T-cell (primary cell): Measurements from ENCODE around the gene CELA1. TPM values are rescaled to one million over a fixed set of nuclear protein-coding genes. Genes with fewer than 3 reads are reported as not detected.

Experiments
- ATAC-seq, 4 experiments: fragments of 200-7000 bp in 3 of 4; fragments of 150-1000 bp in 1 of 4; cut with Tn5 transposase; replicated peaks in 1 of 4; 1 replicate in 3 of 4; 2 replicates in 1 of 4; pipeline ENCODE4 v1.10.0; 2021; ENCODE audit warnings: moderate library complexity in 3 of 4, mild to moderate bottlenecking in 2 of 4, moderate number of reproducible peaks in 1 of 4
- CTCF ChIA-PET, 2 donors: fragments of 300-600 bp; sonication (Branson Sonifier 250); formaldehyde crosslinking; loops; one replicate each; lab custom pipeline; 2022; ENCODE audit warnings: antibody characterized with exemption in 2 of 2; lab: Charles Lee
- POLR2A ChIA-PET, 2 donors: fragments of 300-600 bp; sonication (Branson Sonifier 250); formaldehyde crosslinking; loops; one replicate each; lab custom pipeline; 2022; ENCODE audit warnings: antibody characterized with exemption in 2 of 2; lab: Charles Lee
- DNase-seq, 35 experiments: peaks; one replicate each; pipeline versions ENCODE4 v3.0.0 to v3.0.0-alpha.2; 2013 to 2023
- H3K27ac ChIP-seq: one replicate; pipeline ENCODE4 v1.5.1; 2013; ENCODE audit warnings: low read length
- H3K27me3 ChIP-seq, 2 experiments: replicated peaks in 1 of 2; 1 replicate in 1 of 2; 2 replicates in 1 of 2; pipeline versions ENCODE4 v1.6.1 to v1.7.0; 2013; ENCODE audit warnings: low read length in 1 of 2, mixed read lengths in 1 of 2; ENCODE audit not compliant: control insufficient read depth in 2 of 2, insufficient read depth in 2 of 2; ENCODE audit errors: extremely low read depth in 1 of 2
- H3K36me3 ChIP-seq, 2 donors: 1 replicate in 1 of 2; 2 replicates in 1 of 2; pipeline versions ENCODE4 v1.6.1 to v1.7.0; 2013; ENCODE audit warnings: low read length in 1 of 2; ENCODE audit not compliant: control insufficient read depth in 2 of 2, insufficient read depth in 1 of 2; ENCODE audit errors: extremely low read depth in 1 of 2
- H3K4me1 ChIP-seq, 2 experiments: 1 replicate in 1 of 2; 2 replicates in 1 of 2; pipeline versions ENCODE4 v1.6.1 to v1.7.0; 2013; ENCODE audit warnings: low read length in 2 of 2, mixed read lengths in 1 of 2; ENCODE audit not compliant: insufficient read depth in 2 of 2, control insufficient read depth in 1 of 2; ENCODE audit errors: extremely low read depth in 1 of 2
- H3K4me3 ChIP-seq, 2 donors: 1 replicate in 1 of 2; 2 replicates in 1 of 2; pipeline versions ENCODE4 v1.5.1 to v1.7.0; 2013; ENCODE audit warnings: mild to moderate bottlenecking in 2 of 2, low read length in 1 of 2, moderate library complexity in 1 of 2; ENCODE audit not compliant: control insufficient read depth in 1 of 2; ENCODE audit errors: extremely low read depth in 1 of 2
- H3K9me3 ChIP-seq: 2 replicates; pipeline ENCODE4 v1.7.0; 2013
- H3K27ac Mint-ChIP-seq, 2 donors: one replicate each; pipeline ENCODE4 v1.8.0; 2020 to 2021; ENCODE audit warnings: mild to moderate bottlenecking in 2 of 2, mixed read lengths in 2 of 2
- H3K27me3 Mint-ChIP-seq, 2 donors: one replicate each; pipeline ENCODE4 v1.8.0; 2021 to 2022; ENCODE audit warnings: mixed read lengths in 2 of 2
- H3K36me3 Mint-ChIP-seq: one replicate; pipeline ENCODE4 v1.8.0; 2021; ENCODE audit warnings: mixed read lengths
- H3K4me1 Mint-ChIP-seq, 3 donors: one replicate each; pipeline ENCODE4 v1.8.0; 2020 to 2022; ENCODE audit warnings: mixed read lengths in 3 of 3, mild to moderate bottlenecking in 1 of 3
- H3K4me3 Mint-ChIP-seq, 3 donors: one replicate each; pipeline ENCODE4 v1.8.0; 2020 to 2022; ENCODE audit warnings: mild to moderate bottlenecking in 3 of 3, mixed read lengths in 3 of 3, moderate library complexity in 3 of 3
- H3K9me3 Mint-ChIP-seq, 3 donors: one replicate each; pipeline ENCODE4 v1.8.0; 2020 to 2022; ENCODE audit warnings: mixed read lengths in 3 of 3
- WGBS: methylation state at CpG from one replicate; pipeline ENCODE4 v1.1.5; 2013; ENCODE audit warnings: missing lambda C conversion rate; ENCODE audit not compliant: insufficient coverage; 5-methylcytosine and 5-hydroxymethylcytosine counted together
- total RNA-seq, 35 experiments: library from RNA in 6 of 35; stranded (reverse) in 6 of 35; fragments of 120-200 nt in 1 of 35; gene quantifications; one replicate each; pipeline versions ENCODE4 v1.2.1 to v1.2.4 and lab custom pipeline; 2013 to 2026

Gene CELA1
- total RNA-seq, 5 donors from 2014 or later (not counting 1 experiment from before 2014, with no cell fraction given), result 0.47 to 3.5 (median 0.88) TPM

GRCh38 chr12:51370667-51371066 is 24.2 kb upstream of the CELA1 start:
- 100% methylated on average over 2 of the region's 9 CpGs for WGBS
- H3K4me1 ChIP-seq, result peaks cover 16 to 44% of the 10 kb centered on the region in 2 experiments
- H3K4me3 Mint-ChIP-seq, result no peak overlapping the region

GRCh38 chr12:51369581-51369980 is 23.1 kb upstream of the CELA1 start:
- H3K4me3 Mint-ChIP-seq, result peak overlapping the region; percentile 38 to 71 (median 64)
- ATAC-seq, result no peak
- Histone ChIP-seq H3K27ac (peak overlapping the region; percentile 75), H3K36me3 (peaks cover 0 to 4% of the 10 kb centered on the region in 2 donors), H3K4me3 (peak overlapping the region; percentile 41 to 54), H3K4me1 (peaks cover 16 to 44% of the 10 kb centered on the region in 2 experiments), H3K27me3 (peaks cover 0 to 4% of the 10 kb centered on the region in 2 experiments), H3K9me3 (no peaks in the 10 kb centered on the region)
- peaks cover 22% of the 10 kb centered on the region for H3K36me3 Mint-ChIP-seq
- ChIA-PET POLR2A (interaction anchor here in 1 of 2 donors (0.5 to 1.4 kb wide), 3 partner anchors 17 to 287 kb away, joined by 3 to 6 read pairs (median 3); partner anchors contain the start of gene GALNT6), CTCF (interaction anchor here in 1 of 2 donors (0.5 to 1.7 kb wide), 12 partner anchors 20 to 656 kb away, joined by 3 to 9 read pairs (median 3); partner anchors contain the start of gene DAZAP2)
- peak overlapping the region; percentile 25 to 80 for H3K27ac Mint-ChIP-seq
- H3K27me3 Mint-ChIP-seq, result no peaks in the 10 kb centered on the region
- H3K4me1 Mint-ChIP-seq, result peaks cover 48 to 64% (median 52%) of the 10 kb centered on the region in 3 donors
- no peaks in the 10 kb centered on the region for H3K9me3 Mint-ChIP-seq
- no peak for DNase-seq
- WGBS, result 36% methylated on average over 2 of the region's 4 CpGs

More at GRCh38 chr12:51370667-51371066, 24.2 kb upstream of the CELA1 start:
- H3K9me3 Mint-ChIP-seq, result no peaks in the 10 kb centered on the region
- ChIA-PET POLR2A (interaction anchor here in 1 of 2 donors (0.7 kb wide), 1 partner anchor 110 kb away, joined by 3 read pairs; no protein-coding TSS in a partner anchor), CTCF (no interaction called here)
- Histone ChIP-seq H3K9me3 (no peaks in the 10 kb centered on the region), H3K27ac (no peak overlapping the region), H3K27me3 (peaks cover 0 to 4% of the 10 kb centered on the region in 2 experiments), H3K4me3 (no peak overlapping the region), H3K36me3 (peaks cover 0 to 4% of the 10 kb centered on the region in 2 donors)
- peak overlapping the region in 1 of 2 donors; percentile 54 for H3K27ac Mint-ChIP-seq
- DNase-seq (no peak), ATAC-seq (no peak)
- no peaks in the 10 kb centered on the region for H3K27me3 Mint-ChIP-seq
- peaks cover 30% of the 10 kb centered on the region for H3K36me3 Mint-ChIP-seq
- peaks cover 52 to 70% (median 57%) of the 10 kb centered on the region in 3 donors for H3K4me1 Mint-ChIP-seq

- peak overlapping the region; percentile 41 to 54 for H3K4me3 ChIP-seq
- peak; percentile 68 to 96 (median 92) for DNase-seq
- H3K4me1 ChIP-seq, result peaks cover 16 to 41% of the 10 kb centered on the region in 2 experiments
- Mint-ChIP-seq H3K27ac (peak overlapping the region; percentile 25 to 80), H3K36me3 (peaks cover 20% of the 10 kb centered on the region), H3K4me1 (peaks cover 49 to 62% (median 52%) of the 10 kb centered on the region in 3 donors), H3K4me3 (peak overlapping the region; percentile 38 to 71 (median 64)), H3K27me3 (no peaks in the 10 kb centered on the region), H3K9me3 (no peaks in the 10 kb centered on the region)
- H3K36me3 ChIP-seq, result peaks cover 0 to 3% of the 10 kb centered on the region in 2 donors
- ChIA-PET POLR2A (interaction anchor here in 1 of 2 donors (0.5 to 1.4 kb wide), 4 partner anchors 18 to 286 kb away, joined by 3 to 6 read pairs (median 3); partner anchors contain the start of gene GALNT6), CTCF (interaction anchor here in 1 of 2 donors (0.6 to 1.7 kb wide), 11 partner anchors 20 to 657 kb away, joined by 3 to 9 read pairs (median 3); partner anchors contain the start of gene DAZAP2)
- peak; percentile 92 to 95 (median 94) for ATAC-seq
- 29% methylated on average over 7 of the region's 17 CpGs for WGBS
- H3K27ac ChIP-seq, result peak overlapping the region; percentile 75
- H3K9me3 ChIP-seq, result no peaks in the 10 kb centered on the region
- H3K27me3 ChIP-seq, result peaks cover 0 to under 1% of the 10 kb centered on the region in 2 experiments
Measured at GRCh38 chr12:51368640-51369517, 22.4 kb upstream of the CELA1 start.

GRCh38 chr12:51365276-51365675 is 18.8 kb upstream of the CELA1 start:
- Mint-ChIP-seq H3K4me3 (no peak overlapping the region), H3K4me1 (peaks cover 35 to 40% (median 36%) of the 10 kb centered on the region in 3 donors), H3K36me3 (peaks cover 17% of the 10 kb centered on the region), H3K9me3 (no peaks in the 10 kb centered on the region), H3K27ac (no peak overlapping the region), H3K27me3 (no peaks in the 10 kb centered on the region)
- Histone ChIP-seq H3K27me3 (no peaks in the 10 kb centered on the region), H3K9me3 (no peaks in the 10 kb centered on the region), H3K27ac (no peak overlapping the region), H3K4me3 (no peak overlapping the region), H3K4me1 (peaks cover 16 to 30% of the 10 kb centered on the region in 2 experiments), H3K36me3 (peaks cover 3 to 7% of the 10 kb centered on the region in 2 donors)
- ATAC-seq (no peak), DNase-seq (no peak)
- 98% methylated on average over 10 of the region's 10 CpGs for WGBS
- ChIA-PET POLR2A (no interaction called here), CTCF (no interaction called here)

GRCh38 chr12:51364001-51364400 is 17.5 kb upstream of the CELA1 start:
- POLR2A ChIA-PET, result no interaction called here
- Mint-ChIP-seq H3K27ac (no peak overlapping the region), H3K4me1 (peaks cover 22 to 27% (median 23%) of the 10 kb centered on the region in 3 donors), H3K36me3 (peaks cover 20% of the 10 kb centered on the region), H3K4me3 (no peak overlapping the region), H3K27me3 (no peaks in the 10 kb centered on the region), H3K9me3 (no peaks in the 10 kb centered on the region)
- Histone ChIP-seq H3K27me3 (no peaks in the 10 kb centered on the region), H3K4me3 (no peak overlapping the region), H3K36me3 (peaks cover 8 to 9% of the 10 kb centered on the region in 2 donors), H3K9me3 (no peaks in the 10 kb centered on the region), H3K4me1 (peaks cover 6 to 18% of the 10 kb centered on the region in 2 experiments), H3K27ac (no peak overlapping the region)
- CTCF ChIA-PET, result no interaction called here
- WGBS, result 94% methylated on average over 10 of the region's 11 CpGs
- DNase-seq (no peak), ATAC-seq (no peak)

- H3K9me3 ChIP-seq, result no peaks in the 10 kb centered on the region
- no peak overlapping the region for H3K4me3 Mint-ChIP-seq
- POLR2A ChIA-PET, result no interaction called here
Measured at GRCh38 chr12:51362747-51363342, 16.4 kb upstream of the CELA1 start.

More at GRCh38 chr12:51362747-51363342, 16.4 kb upstream of the CELA1 start:
- no peaks in the 10 kb centered on the region for H3K9me3 Mint-ChIP-seq
- DNase-seq, result no peak
- no peak overlapping the region for H3K27ac Mint-ChIP-seq
- H3K27me3 ChIP-seq, result no peaks in the 10 kb centered on the region
- CTCF ChIA-PET, result interaction anchor here in 1 of 2 donors (1.1 kb wide), 1 partner anchor 22 kb away, joined by 3 read pairs; no protein-coding TSS in a partner anchor
- ATAC-seq, result no peak
- H3K4me1 Mint-ChIP-seq, result peaks cover 11 to 17% (median 12%) of the 10 kb centered on the region in 3 donors
- H3K4me1 ChIP-seq, result peaks cover 0 to 6% of the 10 kb centered on the region in 2 experiments
- no peak overlapping the region for H3K27ac ChIP-seq
- 88% methylated on average over 2 of the region's 2 CpGs for WGBS
- no peak overlapping the region for H3K4me3 ChIP-seq
- no peaks in the 10 kb centered on the region for H3K27me3 Mint-ChIP-seq
- peaks cover 28% of the 10 kb centered on the region for H3K36me3 Mint-ChIP-seq
- H3K36me3 ChIP-seq, result peaks cover 10 to 12% of the 10 kb centered on the region in 2 donors
